Glutamatergic neuron (in vitro differentiated cells): ENCODE results near the gene DAO. TPM values are rescaled to one million over a fixed set of nuclear protein-coding genes. Genes with fewer than 3 reads are reported as not detected.

Source experiments
- DNase-seq: peaks from one replicate; pipeline ENCODE4 v3.0.0; 2022
- H3K27ac Mint-ChIP-seq: one replicate; pipeline ENCODE4 v1.8.0; 2020; ENCODE audit warnings: mild to moderate bottlenecking, mixed read lengths, inconsistent platforms; ENCODE audit not compliant: unreplicated experiment
- H3K27me3 Mint-ChIP-seq: one replicate; pipeline ENCODE4 v1.8.0; 2020; ENCODE audit warnings: mild to moderate bottlenecking, moderate library complexity, mixed read lengths, inconsistent platforms; ENCODE audit not compliant: unreplicated experiment
- H3K36me3 Mint-ChIP-seq: one replicate; pipeline ENCODE4 v1.8.0; 2020; ENCODE audit warnings: mild to moderate bottlenecking, mixed read lengths, inconsistent platforms; ENCODE audit not compliant: unreplicated experiment
- H3K4me1 Mint-ChIP-seq: one replicate; pipeline ENCODE4 v1.8.0; 2020; ENCODE audit warnings: mild to moderate bottlenecking, low read depth, mixed read lengths, inconsistent platforms; ENCODE audit not compliant: unreplicated experiment
- H3K4me3 Mint-ChIP-seq: one replicate; pipeline ENCODE4 v1.8.0; 2020; ENCODE audit warnings: mild to moderate bottlenecking, mixed read lengths, inconsistent platforms; ENCODE audit not compliant: unreplicated experiment
- H3K9me3 Mint-ChIP-seq: one replicate; pipeline ENCODE4 v1.8.0; 2020; ENCODE audit warnings: mild to moderate bottlenecking, moderate library complexity, mixed read lengths, inconsistent platforms; ENCODE audit not compliant: unreplicated experiment
- CTCF ChIP-seq: fragments of 200-600 bp; sonication (generic); IDR thresholded peaks from one replicate; pipeline ENCODE4 v1.5.0; 2021; ENCODE audit not compliant: partially characterized antibody, unreplicated experiment
- total RNA-seq: library from RNA; stranded (reverse); fragmentation: NEBNext Ultra II Directional; extraction: Animal tissue kit (Norgen Biotek cat#: 25700); gene quantifications from one replicate; pipeline ENCODE4 v1.2.1, GENCODE V29; 2021; ENCODE audit not compliant: unreplicated experiment

Gene DAO
- total RNA-seq, 1 donor from 2014 or later, result not detected

GRCh38 chr12:108849660-108850059 lies 30.2 kb upstream of the DAO start:
- no peak overlapping the region for H3K4me3 Mint-ChIP-seq
- peaks cover 12% of the 10 kb centered on the region for H3K36me3 Mint-ChIP-seq
- H3K9me3 Mint-ChIP-seq, result peaks cover 12% of the 10 kb centered on the region
- DNase-seq, result no peak
- no peak for TF ChIP-seq CTCF
- peaks cover 33% of the 10 kb centered on the region for H3K4me1 Mint-ChIP-seq
- H3K27ac Mint-ChIP-seq, result peak overlapping the region; percentile 34
- H3K27me3 Mint-ChIP-seq, result peaks cover 9% of the 10 kb centered on the region

- Mint-ChIP-seq H3K27me3 (peaks cover 9% of the 10 kb centered on the region), H3K4me3 (no peak overlapping the region), H3K36me3 (peaks cover 18% of the 10 kb centered on the region), H3K27ac (peak overlapping the region; percentile 50), H3K9me3 (peaks cover 13% of the 10 kb centered on the region), H3K4me1 (peaks cover 31% of the 10 kb centered on the region)
- TF ChIP-seq CTCF, result no peak
- DNase-seq, result peak; percentile 71
These were observed 28.9 kb upstream of the DAO start for GRCh38 chr12:108850854-108851573.

- DNase-seq, result no peak
- Mint-ChIP-seq H3K27ac (no peak overlapping the region), H3K4me1 (peaks cover 24% of the 10 kb centered on the region), H3K4me3 (no peak overlapping the region), H3K9me3 (peaks cover 18% of the 10 kb centered on the region), H3K27me3 (peaks cover 8% of the 10 kb centered on the region), H3K36me3 (peaks cover 17% of the 10 kb centered on the region)
- no peak for TF ChIP-seq CTCF
These were observed 27.1 kb upstream of the DAO start for GRCh38 chr12:108852674-108853309.

GRCh38 chr12:108853426-108853825 lies 26.5 kb upstream of the DAO start:
- peaks cover 21% of the 10 kb centered on the region for H3K4me1 Mint-ChIP-seq
- H3K9me3 Mint-ChIP-seq, result peaks cover 19% of the 10 kb centered on the region
- no peak for DNase-seq
- no peak overlapping the region for H3K4me3 Mint-ChIP-seq
- peaks cover 10% of the 10 kb centered on the region for H3K36me3 Mint-ChIP-seq
- no peak for TF ChIP-seq CTCF
- H3K27me3 Mint-ChIP-seq, result peaks cover 10% of the 10 kb centered on the region
- H3K27ac Mint-ChIP-seq, result no peak overlapping the region

- no peak overlapping the region for H3K4me3 Mint-ChIP-seq
- H3K27me3 Mint-ChIP-seq, result peaks cover 10% of the 10 kb centered on the region
- H3K4me1 Mint-ChIP-seq, result peaks cover 21% of the 10 kb centered on the region
- TF ChIP-seq CTCF, result no peak
- H3K27ac Mint-ChIP-seq, result no peak overlapping the region
- H3K36me3 Mint-ChIP-seq, result peaks cover 10% of the 10 kb centered on the region
- H3K9me3 Mint-ChIP-seq, result peaks cover 18% of the 10 kb centered on the region
- no peak for DNase-seq
These were observed 25.9 kb upstream of the DAO start for GRCh38 chr12:108853981-108854446.
